MM.1S (cell line): Measurements from ENCODE around the gene CTNNA3.

Experiments used
- DNase-seq: peaks from one replicate; pipeline ENCODE4 v3.0.0-alpha.2; 2015
- H2AFZ ChIP-seq: fragments of 300-600 bp; sonication (generic); 2 replicates; pipeline ENCODE4 v1.6.0; 2016; ENCODE audit warnings: antibody characterized with exemption, low read length
- H3F3A ChIP-seq: fragments of 300-600 bp; sonication (generic); 2 replicates; pipeline ENCODE4 v1.6.1; 2016; ENCODE audit warnings: mild to moderate bottlenecking, antibody characterized with exemption, low read length, moderate library complexity, mixed read lengths; ENCODE audit not compliant: insufficient read depth
- H3K27ac ChIP-seq: fragments of 300-600 bp; sonication (generic); 2 replicates; pipeline ENCODE4 v1.5.1; 2016; ENCODE audit warnings: mild to moderate bottlenecking, low read length
- H3K27me3 ChIP-seq: fragments of 300-600 bp; sonication (generic); replicated peaks from 2 replicates; pipeline ENCODE4 v1.6.0; 2016; ENCODE audit warnings: low read length; ENCODE audit not compliant: insufficient read depth
- H3K36me3 ChIP-seq: fragments of 300-600 bp; sonication (generic); replicated peaks from 2 replicates; pipeline ENCODE4 v1.6.1; 2016; ENCODE audit warnings: mild to moderate bottlenecking, low read length, mixed read lengths; ENCODE audit not compliant: insufficient read depth
- H3K4me1 ChIP-seq: fragments of 300-600 bp; sonication (generic); 2 replicates; pipeline ENCODE4 v1.6.1; 2016; ENCODE audit warnings: low read length, mixed read lengths
- H3K4me2 ChIP-seq: fragments of 300-600 bp; sonication (generic); 2 replicates; pipeline ENCODE4 v1.6.0; 2016; ENCODE audit warnings: low read depth, low read length
- H3K4me3 ChIP-seq: fragments of 300-600 bp; sonication (generic); 2 replicates; pipeline ENCODE4 v1.5.1; 2016; ENCODE audit warnings: low read length, mixed read lengths
- H3K79me2 ChIP-seq: fragments of 300-600 bp; sonication (generic); 2 replicates; pipeline ENCODE4 v1.6.1; 2016; ENCODE audit warnings: mixed run types, low read length, mixed read lengths
- H3K9ac ChIP-seq: fragments of 300-600 bp; sonication (generic); 2 replicates; pipeline ENCODE4 v1.6.1; 2016; ENCODE audit warnings: low read length, mixed read lengths
- H3K9me2 ChIP-seq: fragments of 300-600 bp; sonication (generic); replicated peaks from 2 replicates; pipeline ENCODE4 v1.6.1; 2016; ENCODE audit warnings: mild to moderate bottlenecking, low read length, mixed read lengths; ENCODE audit not compliant: insufficient read depth
- H3K9me3 ChIP-seq: fragments of 300-600 bp; sonication (generic); replicated peaks from 2 replicates; pipeline ENCODE4 v1.6.1; 2016; ENCODE audit warnings: mild to moderate bottlenecking, low read length, mixed read lengths; ENCODE audit not compliant: insufficient read depth
- H4K20me1 ChIP-seq: fragments of 300-600 bp; sonication (generic); 2 replicates; pipeline ENCODE4 v1.6.1; 2016; ENCODE audit warnings: mild to moderate bottlenecking, low read length, moderate library complexity, mixed read lengths; ENCODE audit not compliant: insufficient read depth
- EZH2 ChIP-seq: fragments of 300-600 bp; sonication (generic); optimal IDR thresholded peaks from 2 replicates; pipeline ENCODE3; 2017; ENCODE audit warnings: low read depth, mild to moderate bottlenecking, antibody characterized with exemption, low read length, mixed read lengths
- EZH2phosphoT487 ChIP-seq: fragments of 300-600 bp; sonication (generic); IDR thresholded peaks from 2 replicates; pipeline ENCODE4 v1.6.1; 2018; ENCODE audit warnings: antibody characterized with exemption, low read length
- TF ChIP-seq, protein P1 (sequence below): fragments of 300-600 bp; sonication (generic); IDR thresholded peaks from 2 replicates; pipeline ENCODE4 v1.5.1; 2016; ENCODE audit warnings: antibody characterized with exemption, low read length, mixed read lengths

Gene CTNNA3

DNA sequence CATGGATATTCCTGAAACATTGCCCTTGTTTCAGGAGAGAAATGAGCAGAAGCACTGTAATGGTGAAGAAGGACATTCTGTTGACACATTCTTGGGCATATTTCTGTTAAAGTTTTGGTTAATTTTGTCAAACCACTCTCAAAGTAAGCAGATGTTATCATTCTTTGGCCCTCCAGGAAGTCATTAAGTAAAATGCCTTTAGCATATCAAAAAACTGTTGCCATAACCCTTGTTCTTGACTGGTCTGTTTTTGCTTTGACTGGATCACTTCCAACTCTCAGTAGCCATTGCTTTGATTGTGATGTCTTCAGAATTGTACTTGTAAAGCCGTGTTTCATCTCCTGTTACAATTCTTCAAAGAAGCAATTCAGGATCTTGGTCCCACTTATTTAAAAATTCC lies 1174.5 kb downstream of the CTNNA3 start:
- H3K9me2 ChIP-seq: no peaks in the 10 kb centered on the region
- H3K27ac ChIP-seq: no peak overlapping the region
- no peaks in the 10 kb centered on the region for H4K20me1 ChIP-seq
- no peak overlapping the region for H3K4me2 ChIP-seq
- H3K9me3 ChIP-seq: no peaks in the 10 kb centered on the region
- TF ChIP-seq EZH2 (no peak), EZH2phosphoT487 (no peak)
- TF ChIP-seq, protein P1, sequence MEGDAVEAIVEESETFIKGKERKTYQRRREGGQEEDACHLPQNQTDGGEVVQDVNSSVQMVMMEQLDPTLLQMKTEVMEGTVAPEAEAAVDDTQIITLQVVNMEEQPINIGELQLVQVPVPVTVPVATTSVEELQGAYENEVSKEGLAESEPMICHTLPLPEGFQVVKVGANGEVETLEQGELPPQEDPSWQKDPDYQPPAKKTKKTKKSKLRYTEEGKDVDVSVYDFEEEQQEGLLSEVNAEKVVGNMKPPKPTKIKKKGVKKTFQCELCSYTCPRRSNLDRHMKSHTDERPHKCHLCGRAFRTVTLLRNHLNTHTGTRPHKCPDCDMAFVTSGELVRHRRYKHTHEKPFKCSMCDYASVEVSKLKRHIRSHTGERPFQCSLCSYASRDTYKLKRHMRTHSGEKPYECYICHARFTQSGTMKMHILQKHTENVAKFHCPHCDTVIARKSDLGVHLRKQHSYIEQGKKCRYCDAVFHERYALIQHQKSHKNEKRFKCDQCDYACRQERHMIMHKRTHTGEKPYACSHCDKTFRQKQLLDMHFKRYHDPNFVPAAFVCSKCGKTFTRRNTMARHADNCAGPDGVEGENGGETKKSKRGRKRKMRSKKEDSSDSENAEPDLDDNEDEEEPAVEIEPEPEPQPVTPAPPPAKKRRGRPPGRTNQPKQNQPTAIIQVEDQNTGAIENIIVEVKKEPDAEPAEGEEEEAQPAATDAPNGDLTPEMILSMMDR: no peak
- H3K79me2 ChIP-seq: no peaks in the 10 kb centered on the region
- H3K4me3 ChIP-seq: no peak overlapping the region
- H2AFZ ChIP-seq: no peak overlapping the region
- H3K27me3 ChIP-seq: no peaks in the 10 kb centered on the region
- H3K36me3 ChIP-seq: no peaks in the 10 kb centered on the region
- H3F3A ChIP-seq: no peaks in the 10 kb centered on the region
- no peak for DNase-seq
- H3K4me1 ChIP-seq: no peaks in the 10 kb centered on the region
- no peak overlapping the region for H3K9ac ChIP-seq

DNA sequence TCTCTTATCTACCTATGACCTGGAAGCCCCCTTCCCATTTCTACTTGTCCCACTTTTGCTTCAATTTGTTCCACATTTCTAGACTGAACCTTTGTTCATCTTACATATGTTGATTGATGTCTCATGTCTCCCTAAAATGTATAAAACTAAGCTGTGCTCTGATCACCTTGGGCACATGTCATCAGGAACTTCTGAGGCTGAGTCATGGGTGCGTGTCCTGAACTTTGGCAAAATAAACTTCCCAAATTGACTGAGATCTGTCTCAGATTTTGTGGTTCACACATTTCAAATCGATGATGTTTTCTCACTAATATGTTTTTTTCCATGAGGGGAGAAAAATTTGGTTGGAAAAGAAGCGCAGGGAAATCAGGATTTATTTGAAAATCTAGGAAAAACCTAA lies 1176.4 kb downstream of the CTNNA3 start:
- TF ChIP-seq EZH2: no peak
- TF ChIP-seq, protein P1: no peak
- TF ChIP-seq EZH2phosphoT487: no peak
- Histone ChIP-seq H3K4me3 (no peak overlapping the region), H3K9me3 (no peaks in the 10 kb centered on the region), H3K27ac (no peak overlapping the region), H3K36me3 (no peaks in the 10 kb centered on the region), H3F3A (no peaks in the 10 kb centered on the region), H2AFZ (no peak overlapping the region), H4K20me1 (no peaks in the 10 kb centered on the region), H3K9me2 (no peaks in the 10 kb centered on the region), H3K9ac (no peak overlapping the region), H3K79me2 (no peaks in the 10 kb centered on the region), H3K27me3 (no peaks in the 10 kb centered on the region), H3K4me1 (no peaks in the 10 kb centered on the region), H3K4me2 (no peak overlapping the region)
- no peak for DNase-seq

GRCh38 chr10:66514666-66515065 lies 1181.3 kb downstream of the CTNNA3 start:
- H3K27ac ChIP-seq: no peak overlapping the region
- no peaks in the 10 kb centered on the region for H4K20me1 ChIP-seq
- H3F3A ChIP-seq: no peaks in the 10 kb centered on the region
- TF ChIP-seq, protein P1: no peak
- TF ChIP-seq EZH2 (no peak), EZH2phosphoT487 (no peak)
- no peaks in the 10 kb centered on the region for H3K4me1 ChIP-seq
- no peaks in the 10 kb centered on the region for H3K9me2 ChIP-seq
- no peak overlapping the region for H3K4me3 ChIP-seq
- H3K9ac ChIP-seq: no peak overlapping the region
- no peaks in the 10 kb centered on the region for H3K36me3 ChIP-seq
- DNase-seq: no peak
- H2AFZ ChIP-seq: no peak overlapping the region
- no peaks in the 10 kb centered on the region for H3K79me2 ChIP-seq
- no peaks in the 10 kb centered on the region for H3K9me3 ChIP-seq
- H3K27me3 ChIP-seq: no peaks in the 10 kb centered on the region
- no peak overlapping the region for H3K4me2 ChIP-seq
